Measurements from ENCODE around the gene ROBO1. TPM values are rescaled to one million over a fixed set of nuclear protein-coding genes. Genes with fewer than 3 reads are reported as not detected.

ROBO1 gene
- total and polyA plus RNA-seq, 2 donors (not counting 3 experiments of a cell fraction or from before 2014, with no cell fraction given): 5.9 to 14.2 TPM

DNA sequence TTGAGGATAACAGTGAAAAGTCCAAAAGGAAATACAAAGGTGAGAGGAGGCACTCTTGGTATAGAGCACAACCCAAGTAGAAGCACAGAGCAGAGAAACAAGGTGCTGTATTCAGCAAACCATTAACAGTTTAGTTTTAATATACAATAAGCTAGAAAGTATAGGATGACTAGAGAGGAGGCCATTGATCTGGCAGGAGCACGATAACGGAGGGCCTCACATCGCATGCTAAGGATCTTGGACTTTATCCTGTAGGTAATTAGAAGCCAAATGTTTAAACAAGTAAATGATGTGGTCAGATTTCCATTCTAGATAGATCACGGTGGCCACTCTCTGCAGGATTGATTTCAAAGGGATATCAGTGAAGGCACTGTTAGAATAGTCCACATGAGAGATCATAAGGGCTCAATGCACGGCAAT is 935.0 kb downstream of the ROBO1 start:
- POLR2A ChIA-PET: no interaction called here
- dilution Hi-C loops (cut with MboI; ENCODE audit: extremely low pct_ligation_motif_present, low sequenced_read_pairs) (no loop called here), intact Hi-C loops (cut with micrococcal nuclease) (no loop called here)
- FAIRE-seq (no peak), DNase-seq (ENCODE audit: low read depth, low spot score) (no peak)
- H3K27me3 ChIP-seq (ENCODE audit: control insufficient read depth in 2 of 2, insufficient read depth in 2 of 2, low read length in 2 of 2): no peaks in the 10 kb centered on the region
- no peak for TF ChIP-seq POLR2AphosphoS5 (IDR thresholded peaks at IDR 0.05; ENCODE audit: insufficient read depth, low read depth, low read length)
- no peaks in the 10 kb centered on the region for H4K20me1 ChIP-seq (replicated peaks; ENCODE audit: control insufficient read depth, extremely low read depth, insufficient read depth, low read length)
- CTCF ChIA-PET: no interaction called here
- no peak overlapping the region for H3K9ac ChIP-seq (replicated peaks; ENCODE audit: extremely low read depth, insufficient read depth, low read length)
- H3K27ac ChIP-seq (ENCODE audit: insufficient read depth, low read depth, low read length): no peak overlapping the region
- no peaks in the 10 kb centered on the region for H3K9me3 ChIP-seq (replicated peaks; ENCODE audit: control insufficient read depth, insufficient read depth, low read length)
- no peaks in the 10 kb centered on the region for H3K36me3 ChIP-seq (ENCODE audit: control insufficient read depth in 2 of 2, extremely low read depth in 1 of 2, insufficient read depth in 2 of 2, low read length in 2 of 2)
- H3K4me2 ChIP-seq (ENCODE audit: insufficient read depth, low read length): no peak overlapping the region
- no peaks in the 10 kb centered on the region for H3K9me1 ChIP-seq (replicated peaks; ENCODE audit: control insufficient read depth, extremely low read depth, insufficient read depth, low read length)
- H2AFZ ChIP-seq (ENCODE audit: low read depth, low read length): no peak overlapping the region
- H3K4me1 ChIP-seq (ENCODE audit: control insufficient read depth, extremely low read depth, insufficient read depth, low read length): no peaks in the 10 kb centered on the region
- BruUV-seq (replicated peaks): no TSS peak
- H3K4me3 ChIP-seq (replicated peaks in 1 of 3; ENCODE audit: insufficient read depth in 1 of 3, low read depth in 1 of 3, low read length in 3 of 3): no peak overlapping the region
- no peaks in the 10 kb centered on the region for H3K79me2 ChIP-seq (ENCODE audit: control insufficient read depth, insufficient read depth, low read length)

DNA sequence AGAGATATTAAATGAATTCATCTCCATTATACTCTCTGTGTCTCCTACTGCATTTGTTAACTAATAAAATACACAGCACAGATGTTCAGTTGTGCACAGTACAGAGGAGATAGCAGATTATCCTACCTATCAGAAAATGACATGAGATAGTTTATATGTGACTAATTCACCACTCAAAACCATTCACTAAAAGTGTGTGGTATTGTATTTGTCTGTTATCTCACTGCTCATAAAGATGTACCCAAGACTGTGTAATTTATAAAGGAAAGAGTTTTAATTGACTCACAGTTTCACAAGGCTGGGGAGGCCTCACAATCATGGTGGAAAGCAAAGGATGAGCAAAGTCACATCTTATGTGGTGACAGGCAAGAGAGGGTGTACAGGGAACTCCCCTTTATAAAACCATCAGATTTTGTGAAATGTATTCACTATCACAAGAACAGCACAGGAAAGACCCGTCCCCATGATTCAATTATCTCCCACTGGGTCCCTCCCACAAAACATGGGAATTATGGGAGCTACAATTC is 936.3 kb downstream of the ROBO1 start:
- H4K20me1 ChIP-seq (replicated peaks; ENCODE audit: control insufficient read depth, extremely low read depth, insufficient read depth, low read length): no peaks in the 10 kb centered on the region
- DNase-seq (ENCODE audit: low read depth, low spot score) (no peak), FAIRE-seq (no peak)
- no peak overlapping the region for H3K27ac ChIP-seq (ENCODE audit: insufficient read depth, low read depth, low read length)
- POLR2A ChIA-PET: no interaction called here
- TF ChIP-seq JUN (IDR thresholded peaks at IDR 0.05; ENCODE audit: borderline replicate concordance, insufficient read depth, insufficient read length, low read depth) (no peak), POLR2AphosphoS5 (IDR thresholded peaks at IDR 0.05; ENCODE audit: insufficient read depth, low read depth, low read length) (no peak), EZH2 (IDR thresholded peaks at IDR 0.05; ENCODE audit: borderline replicate concordance, low read depth, low read length, severe bottlenecking) (no peak), GATA2 (IDR thresholded peaks at IDR 0.05; ENCODE audit: insufficient read depth, insufficient read length, low read depth, low read length) (no peak)
- TF ChIP-seq, protein P1, sequence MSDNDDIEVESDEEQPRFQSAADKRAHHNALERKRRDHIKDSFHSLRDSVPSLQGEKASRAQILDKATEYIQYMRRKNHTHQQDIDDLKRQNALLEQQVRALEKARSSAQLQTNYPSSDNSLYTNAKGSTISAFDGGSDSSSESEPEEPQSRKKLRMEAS (IDR thresholded peaks at IDR 0.05; ENCODE audit: insufficient read depth, insufficient read length): no peak
- TF ChIP-seq, protein P2, sequence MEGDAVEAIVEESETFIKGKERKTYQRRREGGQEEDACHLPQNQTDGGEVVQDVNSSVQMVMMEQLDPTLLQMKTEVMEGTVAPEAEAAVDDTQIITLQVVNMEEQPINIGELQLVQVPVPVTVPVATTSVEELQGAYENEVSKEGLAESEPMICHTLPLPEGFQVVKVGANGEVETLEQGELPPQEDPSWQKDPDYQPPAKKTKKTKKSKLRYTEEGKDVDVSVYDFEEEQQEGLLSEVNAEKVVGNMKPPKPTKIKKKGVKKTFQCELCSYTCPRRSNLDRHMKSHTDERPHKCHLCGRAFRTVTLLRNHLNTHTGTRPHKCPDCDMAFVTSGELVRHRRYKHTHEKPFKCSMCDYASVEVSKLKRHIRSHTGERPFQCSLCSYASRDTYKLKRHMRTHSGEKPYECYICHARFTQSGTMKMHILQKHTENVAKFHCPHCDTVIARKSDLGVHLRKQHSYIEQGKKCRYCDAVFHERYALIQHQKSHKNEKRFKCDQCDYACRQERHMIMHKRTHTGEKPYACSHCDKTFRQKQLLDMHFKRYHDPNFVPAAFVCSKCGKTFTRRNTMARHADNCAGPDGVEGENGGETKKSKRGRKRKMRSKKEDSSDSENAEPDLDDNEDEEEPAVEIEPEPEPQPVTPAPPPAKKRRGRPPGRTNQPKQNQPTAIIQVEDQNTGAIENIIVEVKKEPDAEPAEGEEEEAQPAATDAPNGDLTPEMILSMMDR (IDR thresholded peaks at IDR 0.05; ENCODE audit: extremely low read depth in 1 of 2, insufficient read depth in 1 of 2, low read depth in 1 of 2, low read length in 2 of 2): no peak
- dilution Hi-C loops (cut with MboI; ENCODE audit: extremely low pct_ligation_motif_present, low sequenced_read_pairs) (no loop called here), intact Hi-C loops (cut with micrococcal nuclease) (no loop called here)
- H3K4me3 ChIP-seq (replicated peaks in 1 of 3; ENCODE audit: insufficient read depth in 1 of 3, low read depth in 1 of 3, low read length in 3 of 3): no peak overlapping the region
- H2AFZ ChIP-seq (ENCODE audit: low read depth, low read length): no peak overlapping the region
- no peaks in the 10 kb centered on the region for H3K27me3 ChIP-seq (ENCODE audit: control insufficient read depth in 2 of 2, insufficient read depth in 2 of 2, low read length in 2 of 2)
- H3K36me3 ChIP-seq (ENCODE audit: control insufficient read depth in 2 of 2, extremely low read depth in 1 of 2, insufficient read depth in 2 of 2, low read length in 2 of 2): no peaks in the 10 kb centered on the region
- no peaks in the 10 kb centered on the region for H3K4me1 ChIP-seq (ENCODE audit: control insufficient read depth, extremely low read depth, insufficient read depth, low read length)
- no peaks in the 10 kb centered on the region for H3K79me2 ChIP-seq (ENCODE audit: control insufficient read depth, insufficient read depth, low read length)
- BruUV-seq (replicated peaks): no TSS peak
- H3K9me3 ChIP-seq (replicated peaks; ENCODE audit: control insufficient read depth, insufficient read depth, low read length): no peaks in the 10 kb centered on the region
- CTCF ChIA-PET: no interaction called here
- H3K4me2 ChIP-seq (ENCODE audit: insufficient read depth, low read length): no peak overlapping the region
- H3K9ac ChIP-seq (replicated peaks; ENCODE audit: extremely low read depth, insufficient read depth, low read length): no peak overlapping the region
- no peaks in the 10 kb centered on the region for H3K9me1 ChIP-seq (replicated peaks; ENCODE audit: control insufficient read depth, extremely low read depth, insufficient read depth, low read length)

Data from endothelial cell of umbilical vein (primary cell).